GM10248 (cell line): ENCODE measurements around the gene TTLL10.
A peak's percentile ranks its signal among the peaks of the same experiment; 100 is the strongest.

ENCODE experiments used
- CTCF ChIA-PET: fragments of 300-600 bp; sonication (Branson Sonifier 250); formaldehyde crosslinking; extraction: SDS; loops from one replicate; lab custom pipeline; 2021; ENCODE audit warnings: antibody characterized with exemption; lab: Yijun Ruan, JAX
- POLR2A ChIA-PET: fragments of 350-650 bp; sonication (Branson Sonifier 250); formaldehyde crosslinking; extraction: SDS; loops from one replicate; lab custom pipeline; 2020; ENCODE audit warnings: antibody characterized with exemption; lab: Yijun Ruan, JAX
- DNase-seq: peaks from one replicate; pipeline ENCODE4 v3.0.0; 2012; ENCODE audit errors: extremely low spot score
- TF ChIP-seq, protein P1 (sequence below): IDR thresholded peaks from 2 replicates; pipeline ENCODE4 v1.5.1; 2012; ENCODE audit warnings: mild to moderate bottlenecking, low read depth; ENCODE audit errors: extremely low read depth, missing control alignments, control extremely low read depth

Gene TTLL10

DNA sequence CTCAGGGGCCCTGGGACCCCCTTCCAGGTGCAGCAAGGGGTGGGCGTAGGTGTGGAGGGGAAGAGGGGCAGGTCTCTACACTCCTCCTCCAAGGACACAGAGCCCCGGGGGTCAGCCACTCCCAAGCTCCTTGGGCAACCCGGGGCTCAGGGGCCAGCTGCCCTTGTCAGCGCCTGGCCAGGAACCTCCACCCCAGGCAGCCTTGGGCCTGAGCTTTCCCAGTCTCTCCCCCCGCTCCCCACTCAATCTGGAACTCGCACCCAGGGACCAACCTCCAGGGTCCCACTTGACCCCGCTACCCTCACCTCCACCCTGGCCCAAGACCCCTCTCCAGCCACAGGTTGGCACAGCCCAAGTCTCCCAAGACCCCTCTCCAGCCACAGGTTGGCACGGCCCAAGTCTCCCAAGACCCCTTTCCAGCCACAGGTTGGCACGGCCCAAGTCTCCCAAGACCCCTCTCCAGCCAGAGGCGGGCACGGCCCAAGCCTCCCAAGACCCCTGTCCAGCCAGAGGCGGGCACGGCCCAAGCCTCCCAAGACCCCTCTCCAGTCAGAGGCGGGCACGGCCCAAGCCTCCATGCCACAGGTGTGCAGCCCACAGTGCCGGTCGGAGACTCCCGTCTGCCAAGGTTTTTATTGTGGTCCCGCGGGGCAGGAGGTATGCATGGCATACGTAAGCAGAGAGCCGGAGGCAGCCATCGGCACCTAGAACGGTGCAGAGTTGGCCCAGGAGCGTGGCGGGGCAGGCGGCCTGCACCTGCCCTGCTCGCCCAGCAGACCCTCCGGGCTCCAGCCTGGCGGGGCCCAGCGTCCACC, 37.3 kb downstream of the TTLL10 start:
- ChIA-PET POLR2A (no interaction called here), CTCF (interaction anchor here (1.5 to 4.7 kb wide), 3 partner anchors 23 to 89 kb away, joined by 3 to 21 read pairs (median 4); no protein-coding TSS in a partner anchor)
- TF ChIP-seq, protein P1, sequence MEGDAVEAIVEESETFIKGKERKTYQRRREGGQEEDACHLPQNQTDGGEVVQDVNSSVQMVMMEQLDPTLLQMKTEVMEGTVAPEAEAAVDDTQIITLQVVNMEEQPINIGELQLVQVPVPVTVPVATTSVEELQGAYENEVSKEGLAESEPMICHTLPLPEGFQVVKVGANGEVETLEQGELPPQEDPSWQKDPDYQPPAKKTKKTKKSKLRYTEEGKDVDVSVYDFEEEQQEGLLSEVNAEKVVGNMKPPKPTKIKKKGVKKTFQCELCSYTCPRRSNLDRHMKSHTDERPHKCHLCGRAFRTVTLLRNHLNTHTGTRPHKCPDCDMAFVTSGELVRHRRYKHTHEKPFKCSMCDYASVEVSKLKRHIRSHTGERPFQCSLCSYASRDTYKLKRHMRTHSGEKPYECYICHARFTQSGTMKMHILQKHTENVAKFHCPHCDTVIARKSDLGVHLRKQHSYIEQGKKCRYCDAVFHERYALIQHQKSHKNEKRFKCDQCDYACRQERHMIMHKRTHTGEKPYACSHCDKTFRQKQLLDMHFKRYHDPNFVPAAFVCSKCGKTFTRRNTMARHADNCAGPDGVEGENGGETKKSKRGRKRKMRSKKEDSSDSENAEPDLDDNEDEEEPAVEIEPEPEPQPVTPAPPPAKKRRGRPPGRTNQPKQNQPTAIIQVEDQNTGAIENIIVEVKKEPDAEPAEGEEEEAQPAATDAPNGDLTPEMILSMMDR = no peak
- no peak for DNase-seq

DNA sequence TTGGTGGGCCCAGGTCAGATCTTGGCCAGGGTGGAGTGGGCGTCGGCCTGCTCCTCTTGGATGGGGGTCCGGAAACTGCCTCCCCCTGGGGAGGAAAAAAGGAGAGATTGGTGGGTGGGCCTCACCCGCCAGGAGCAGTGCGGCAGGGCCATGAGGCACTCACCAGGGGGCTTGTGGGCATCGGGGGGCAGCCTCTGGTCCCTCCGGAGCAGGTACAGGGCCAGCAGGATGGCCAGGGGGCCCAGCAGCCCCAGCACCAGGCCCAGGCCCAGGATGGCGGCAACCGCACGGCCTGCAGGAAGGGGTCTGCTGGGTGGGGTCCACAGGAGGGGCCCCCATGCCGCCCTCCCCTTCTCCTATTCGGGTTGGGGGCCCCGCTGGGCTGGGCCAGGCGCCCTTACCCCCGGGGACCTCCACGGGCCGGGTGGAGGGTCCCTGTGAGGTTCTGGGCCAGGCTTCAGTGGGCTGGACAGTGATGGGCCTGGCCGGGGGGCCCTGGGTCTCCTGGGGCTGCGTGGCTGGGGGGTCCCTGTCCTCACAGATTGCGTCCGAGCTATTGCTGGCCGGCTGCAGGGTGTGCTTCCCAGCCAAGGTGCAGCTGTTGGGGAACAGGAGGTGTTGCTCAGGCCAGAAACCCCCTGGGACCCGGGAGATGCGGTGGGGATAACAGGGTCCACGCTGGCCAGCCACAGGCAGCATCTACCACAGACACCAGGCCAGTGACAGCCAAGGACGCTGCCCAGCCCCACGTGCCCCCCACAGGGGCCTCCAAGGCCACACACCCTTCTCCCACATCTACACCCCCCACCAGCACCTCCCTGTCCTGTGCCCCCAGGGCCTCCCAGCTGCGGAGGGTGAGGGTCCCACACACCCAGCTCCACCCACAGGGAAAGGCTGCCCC, 38.1 kb downstream of the TTLL10 start:
- DNase-seq = no peak
- TF ChIP-seq, protein P1 = no peak
- POLR2A ChIA-PET = no interaction called here
- CTCF ChIA-PET = interaction anchor here (1.4 kb wide), 1 partner anchor 148 kb away, joined by 5 read pairs; no protein-coding TSS in a partner anchor

DNA sequence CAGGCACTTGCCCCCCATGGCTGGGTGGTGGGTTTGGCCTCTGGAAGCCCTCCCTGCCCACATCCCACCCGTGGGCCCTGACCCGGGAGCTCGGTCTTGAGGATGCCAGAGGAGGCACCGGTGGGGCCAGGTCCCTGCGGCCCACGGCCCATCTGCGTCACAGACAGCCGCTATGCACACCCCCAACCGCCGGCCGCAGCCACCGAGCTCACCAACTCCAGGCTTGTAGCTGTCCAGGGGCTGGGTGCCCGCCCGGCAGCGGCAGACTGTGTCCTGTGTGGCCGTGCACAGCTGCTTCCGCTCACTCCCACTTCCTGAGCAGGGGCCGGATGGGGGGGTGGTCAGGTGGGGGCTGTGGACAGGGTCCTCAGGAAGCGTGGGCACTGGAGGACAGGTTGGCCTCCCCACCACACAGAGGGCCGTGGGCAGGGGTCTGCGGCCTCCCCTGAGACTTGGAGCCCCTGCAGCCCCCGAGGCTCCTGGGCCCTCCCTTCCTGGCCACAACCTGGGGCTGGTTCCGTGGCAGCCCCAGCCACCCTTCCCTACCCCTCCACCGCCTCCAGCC, 39.2 kb downstream of the TTLL10 start:
- ChIA-PET POLR2A (no interaction called here), CTCF (interaction anchor here (0.9 to 1.4 kb wide), 2 partner anchors 17 to 149 kb away, joined by 3 to 5 read pairs; no protein-coding TSS in a partner anchor)
- peak; percentile 70 for DNase-seq
- TF ChIP-seq, protein P1 = no peak

DNA sequence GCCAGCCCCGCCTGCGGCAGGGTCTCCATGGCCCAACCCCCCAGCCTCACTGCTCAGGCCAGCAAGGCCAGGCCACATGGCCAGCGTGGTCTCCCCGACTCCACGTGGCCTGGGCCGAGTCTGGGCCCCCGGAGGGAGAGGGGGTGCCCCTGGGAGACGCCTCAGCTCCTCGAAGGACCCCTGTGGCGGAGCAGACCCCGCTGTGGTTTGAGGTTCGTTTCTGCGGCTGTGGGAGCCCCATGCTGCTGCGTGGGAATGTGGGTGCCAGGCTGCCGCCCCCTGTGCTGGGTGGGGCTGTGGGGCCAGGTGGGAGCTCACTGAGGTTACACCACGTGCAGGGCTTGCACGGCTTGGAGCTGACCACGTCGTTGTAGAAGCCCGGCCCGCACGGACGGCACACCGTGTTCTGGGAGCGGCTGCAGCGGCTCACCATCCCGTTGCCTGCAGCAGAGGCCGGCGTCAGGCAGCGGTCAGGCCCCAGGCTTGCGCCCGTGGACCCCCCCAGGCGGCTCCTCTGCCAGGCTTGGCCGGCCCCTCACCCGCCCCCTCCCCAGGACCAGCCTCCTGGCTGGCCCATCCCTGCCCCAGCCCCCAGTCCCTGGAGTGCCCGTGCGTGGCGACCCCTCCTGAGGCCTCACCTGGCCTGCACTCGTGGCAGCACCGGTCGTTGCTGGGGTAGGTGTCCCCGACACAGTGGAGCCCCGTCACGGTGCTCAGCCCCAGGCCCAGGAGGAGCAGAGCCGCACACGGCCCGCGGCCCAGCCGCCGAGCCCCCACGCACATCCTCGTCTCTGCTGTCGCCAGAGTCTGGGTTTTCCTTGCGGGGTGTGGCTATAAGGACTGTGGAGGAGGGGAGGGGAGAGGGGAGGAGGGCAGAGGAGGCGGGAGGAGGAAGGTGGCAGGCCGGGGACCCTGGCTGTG, 39.9 kb downstream of the TTLL10 start, which contains the start of gene TNFRSF4:
Gene TNFRSF4, minus strand, starts transcription at position 809 of the 921 bp plus-strand sequence. Its CDS starts 26 bp downstream, at position 783.
- ChIA-PET CTCF (interaction anchor here (0.9 to 1.4 kb wide), 2 partner anchors 16 to 150 kb away, joined by 3 to 5 read pairs; no protein-coding TSS in a partner anchor), POLR2A (interaction anchor here (0.5 kb wide), 1 partner anchor 28 kb away, joined by 6 read pairs; no protein-coding TSS in a partner anchor)
- no peak for DNase-seq
- TF ChIP-seq, protein P1 = no peak

DNA sequence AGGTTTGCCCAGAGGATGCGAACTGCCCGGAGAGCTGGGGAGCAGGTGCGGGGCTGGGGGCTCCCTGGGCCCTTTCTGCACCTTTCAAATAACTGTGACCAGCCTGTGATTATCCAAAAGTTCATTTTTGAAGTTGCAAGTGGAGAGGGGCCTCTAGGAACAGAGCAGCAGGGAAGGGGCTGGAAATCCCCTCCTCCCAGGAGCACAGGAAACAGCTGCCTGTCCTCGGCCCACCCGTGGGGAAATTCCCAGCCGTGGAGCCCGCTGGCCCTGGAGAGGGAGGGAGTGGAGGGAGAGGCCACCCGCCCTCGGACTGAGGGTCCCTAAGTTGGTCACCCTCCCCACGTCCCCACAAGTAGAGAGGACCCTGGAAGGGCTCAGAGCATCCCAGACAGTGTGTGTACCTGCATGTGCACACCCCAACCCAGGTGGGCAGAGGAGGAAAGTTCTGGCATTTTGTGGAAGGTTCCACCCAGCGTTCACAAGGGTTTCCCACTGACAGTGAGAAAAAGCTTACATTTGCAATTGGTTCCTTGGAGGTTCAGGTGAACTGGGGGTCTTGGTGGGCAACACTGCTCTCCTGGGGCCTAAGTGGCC, 41.5 kb downstream of the TTLL10 start:
- POLR2A ChIA-PET = no interaction called here
- no peak for DNase-seq
- TF ChIP-seq, protein P1 = no peak
- CTCF ChIA-PET = interaction anchor here (1.0 to 1.5 kb wide), 6 partner anchors 8 to 182 kb away, joined by 3 to 6 read pairs (median 3); no protein-coding TSS in a partner anchor
